Psoas muscle (tissue), 8 donors: ENCODE data around the gene AGAP3. TPM values are rescaled to one million over a fixed set of nuclear protein-coding genes. Genes with fewer than 3 reads are reported as not detected.
A peak's percentile ranks its signal among the peaks of the same experiment; 100 is the strongest.

Source experiments
- ATAC-seq, 4 donors: fragments of 200-7000 bp; cut with Tn5 transposase; one replicate each; pipeline ENCODE4 v1.9.1; 2020; ENCODE audit warnings: moderate library complexity in 3 of 4, mild to moderate bottlenecking in 2 of 4
- DNase-seq, 2 donors: peaks; one replicate each; pipeline ENCODE4 v3.0.0-alpha.2; 2020
- H3K27ac ChIP-seq: fragments of 200-600 bp; one replicate; pipeline ENCODE4 v1.8.0; 2022
- H3K27me3 ChIP-seq, 3 donors: fragments of 200-600 bp in 1 of 3; one replicate each; pipeline versions ENCODE4 v1.6.1 to v1.8.0; 2013 to 2022; ENCODE audit warnings: low read length in 2 of 3, mild to moderate bottlenecking in 2 of 3, moderate library complexity in 1 of 3; ENCODE audit not compliant: insufficient read depth in 3 of 3
- H3K36me3 ChIP-seq, 2 donors: fragments of 200-600 bp in 1 of 2; one replicate each; pipeline versions ENCODE4 v1.6.1 to v1.8.0; 2013 to 2022; ENCODE audit warnings: low read depth in 1 of 2, mild to moderate bottlenecking in 1 of 2, moderate library complexity in 1 of 2; ENCODE audit not compliant: insufficient read depth in 1 of 2
- H3K4me1 ChIP-seq: fragments of 200-600 bp; one replicate; pipeline ENCODE4 v1.8.0; 2022
- H3K4me3 ChIP-seq: fragments of 200-600 bp; one replicate; pipeline ENCODE4 v1.8.0; 2022; ENCODE audit warnings: mild to moderate bottlenecking
- H3K9me3 ChIP-seq: fragments of 200-600 bp; one replicate; pipeline ENCODE4 v1.8.0; 2022
- CTCF ChIP-seq: fragments of 200-600 bp; IDR thresholded peaks from one replicate; pipeline ENCODE4 v1.8.0; 2022; ENCODE audit warnings: antibody characterized with exemption
- WGBS, 3 donors: extraction: QIAGEN DNeasy Blood & Tissue Kit; methylation state at CpG; one replicate each; pipeline versions ENCODE4 v1.1.6 to v1.1.7; 2013; 5-methylcytosine and 5-hydroxymethylcytosine counted together
- intact Hi-C, 2 donors: fragments of 100-400 bp; cut with DNase I; formaldehyde crosslinking; loops; one replicate each; pipeline versions ENCODE4 v1.11.0 to v1.14.2; 2022
- polyA plus RNA-seq, 3 donors: library from polyadenylated mRNA; stranded (reverse); fragments of 200-250 nt; gene quantifications; one replicate each; pipeline ENCODE4 v1.2.3, GENCODE V29; 2013
- total RNA-seq, 4 donors: library from RNA; stranded (reverse); fragmentation: NEBNext Ultra II Directional in 2 of 4; extraction: Animal tissue kit (Norgen Biotek cat#: 25700) in 2 of 4; gene quantifications; one replicate each; pipeline versions ENCODE4 v1.2.1 to v1.2.4, GENCODE V29; 2021 to 2023
- donor health status: healthy with polysubstance abuse.
- donor health status: DM: no; HTN: no; CAD: no; lungs with moderate emphysema.
- donor health status: Bipolar disorder and iron deficiency.
- donor health status: healthy.
- donor health status: DM: yes; HTN: yes; CAD: no.
- donor health status: DM: no; HTN: no; CAD: no.
- donor health status: DM: no; HTN: no; CAD: no.
- donor health status: DM: yes; HTN: yes; CAD: no.

The AGAP3 gene
- total and polyA plus RNA-seq, 7 donors = 38.4 to 75.3 (median 51.4) TPM

- no peaks in the 10 kb centered on the region for H3K9me3 ChIP-seq
- ATAC-seq (no peak), DNase-seq (no peak)
- peaks cover 20% of the 10 kb centered on the region for H3K4me1 ChIP-seq
- 88 to 92% (median 89%) methylated on average over 41 to 50 of the region's 50 CpGs for WGBS, 3 donors
- TF ChIP-seq CTCF = no peak
- no peak overlapping the region for H3K4me3 ChIP-seq
- H3K36me3 ChIP-seq = peaks cover 0 to 63% of the 10 kb centered on the region in 2 donors
- no peaks in the 10 kb centered on the region for H3K27me3 ChIP-seq
- H3K27ac ChIP-seq = no peak overlapping the region
- intact Hi-C loops = loop anchor here (5.0 kb wide), 3 partner anchors 119 to 179 kb away; no protein-coding TSS in a partner anchor
These were observed 37.0 kb downstream of the AGAP3 start for GRCh38 chr7:151123158-151123821.

GRCh38 chr7:151123822-151124464 is 37.7 kb downstream of the AGAP3 start:
- peak; percentile 99 for TF ChIP-seq CTCF
- Histone ChIP-seq H3K4me3 (no peak overlapping the region), H3K4me1 (peaks cover 20% of the 10 kb centered on the region), H3K27me3 (no peaks in the 10 kb centered on the region), H3K27ac (no peak overlapping the region), H3K36me3 (peaks cover 0 to 63% of the 10 kb centered on the region in 2 donors), H3K9me3 (no peaks in the 10 kb centered on the region)
- ATAC-seq (peak; percentile 83 to 92 (median 88)), DNase-seq (peak; percentile 83 to 91)
- intact Hi-C loops = loop anchor here (1.0 to 5.0 kb wide), 6 partner anchors 48 to 179 kb away; no protein-coding TSS in a partner anchor
- WGBS, 3 donors = 41 to 44% (median 44%) methylated on average over 24 of the region's 24 CpGs

- H3K36me3 ChIP-seq = peaks cover 0 to 63% of the 10 kb centered on the region in 2 donors
- intact Hi-C loops = loop anchor here (1.0 to 5.0 kb wide), 6 partner anchors 48 to 178 kb away; no protein-coding TSS in a partner anchor
These were observed 38.2 kb downstream of the AGAP3 start for GRCh38 chr7:151124481-151124880.

GRCh38 chr7:151124899-151125399 is 38.7 kb downstream of the AGAP3 start:
- H3K4me1 ChIP-seq = peaks cover 20% of the 10 kb centered on the region
- no peak for TF ChIP-seq CTCF
- DNase-seq (no peak), ATAC-seq (no peak)
- no peaks in the 10 kb centered on the region for H3K27me3 ChIP-seq
- H3K9me3 ChIP-seq = no peaks in the 10 kb centered on the region
- peaks cover 0 to 63% of the 10 kb centered on the region in 2 donors for H3K36me3 ChIP-seq
- H3K27ac ChIP-seq = no peak overlapping the region
- peak overlapping the region; percentile 64 for H3K4me3 ChIP-seq
- 81 to 90% (median 85%) methylated on average over 14 of the region's 14 CpGs for WGBS, 3 donors
- intact Hi-C loops = loop anchor here (1.0 to 5.0 kb wide), 6 partner anchors 47 to 178 kb away; no protein-coding TSS in a partner anchor

More at GRCh38 chr7:151124481-151124880, 38.2 kb downstream of the AGAP3 start:
- no peak for TF ChIP-seq CTCF
- 82 to 90% (median 83%) methylated on average over 7 of the region's 7 CpGs for WGBS, 3 donors
- Histone ChIP-seq H3K4me1 (peaks cover 20% of the 10 kb centered on the region), H3K9me3 (no peaks in the 10 kb centered on the region), H3K4me3 (no peak overlapping the region), H3K27ac (no peak overlapping the region), H3K27me3 (no peaks in the 10 kb centered on the region)
- ATAC-seq (no peak), DNase-seq (no peak)
